ENCODE results near the gene FAM181B.

Gene FAM181B

GRCh38 chr11:82757660-82758357 is 24.1 kb upstream of the FAM181B start:
- Histone ChIP-seq H3K27me3 (ENCODE audit: insufficient read depth, low read length) (no peaks in the 10 kb centered on the region), H3K27ac (ENCODE audit: low read length) (no peak overlapping the region), H3K36me3 (ENCODE audit: insufficient read depth, low read depth, low read length) (no peaks in the 10 kb centered on the region), H3K9me3 (ENCODE audit: insufficient read depth, low read depth, low read length) (no peaks in the 10 kb centered on the region), H3K9ac (ENCODE audit: low read depth, low read length) (no peak overlapping the region), H3K4me1 (ENCODE audit: insufficient read depth, low read length) (peaks cover 5% of the 10 kb centered on the region), H3K4me3 (ENCODE audit: low read length) (no peak overlapping the region)

- H3K4me1 ChIP-seq (ENCODE audit: insufficient read depth, low read length): peaks cover 5% of the 10 kb centered on the region
- H3K27me3 ChIP-seq (ENCODE audit: insufficient read depth, low read length): no peaks in the 10 kb centered on the region
- no peak overlapping the region for H3K27ac ChIP-seq (ENCODE audit: low read length)
- no peak overlapping the region for H3K4me3 ChIP-seq (ENCODE audit: low read length)
- H3K9me3 ChIP-seq (ENCODE audit: insufficient read depth, low read depth, low read length): no peaks in the 10 kb centered on the region
- no peak overlapping the region for H3K9ac ChIP-seq (ENCODE audit: low read depth, low read length)
- H3K36me3 ChIP-seq (ENCODE audit: insufficient read depth, low read depth, low read length): no peaks in the 10 kb centered on the region
These were observed 23.3 kb upstream of the FAM181B start for GRCh38 chr11:82756765-82757639.

GRCh38 chr11:82754410-82754809 is 20.7 kb upstream of the FAM181B start:
- Histone ChIP-seq H3K9ac (ENCODE audit: low read depth, low read length) (no peak overlapping the region), H3K4me1 (ENCODE audit: insufficient read depth, low read length) (peaks cover 11% of the 10 kb centered on the region), H3K27ac (ENCODE audit: low read length) (no peak overlapping the region), H3K9me3 (ENCODE audit: insufficient read depth, low read depth, low read length) (no peaks in the 10 kb centered on the region), H3K4me3 (ENCODE audit: low read length) (no peak overlapping the region), H3K36me3 (ENCODE audit: insufficient read depth, low read depth, low read length) (no peaks in the 10 kb centered on the region), H3K27me3 (ENCODE audit: insufficient read depth, low read length) (no peaks in the 10 kb centered on the region)

- Histone ChIP-seq H3K27me3 (ENCODE audit: insufficient read depth, low read length) (no peaks in the 10 kb centered on the region), H3K4me3 (ENCODE audit: low read length) (no peak overlapping the region)
These were observed 20.3 kb upstream of the FAM181B start for GRCh38 chr11:82753921-82754320.

GRCh38 chr11:82752801-82753200 is 19.1 kb upstream of the FAM181B start:
- Histone ChIP-seq H3K27ac (ENCODE audit: low read length) (no peak overlapping the region), H3K4me3 (ENCODE audit: low read length) (no peak overlapping the region), H3K9me3 (ENCODE audit: insufficient read depth, low read depth, low read length) (no peaks in the 10 kb centered on the region), H3K4me1 (ENCODE audit: insufficient read depth, low read length) (peaks cover 11% of the 10 kb centered on the region), H3K36me3 (ENCODE audit: insufficient read depth, low read depth, low read length) (no peaks in the 10 kb centered on the region), H3K9ac (ENCODE audit: low read depth, low read length) (no peak overlapping the region), H3K27me3 (ENCODE audit: insufficient read depth, low read length) (no peaks in the 10 kb centered on the region)

More at GRCh38 chr11:82753921-82754320, 20.3 kb upstream of the FAM181B start:
- Histone ChIP-seq H3K36me3 (ENCODE audit: insufficient read depth, low read depth, low read length) (no peaks in the 10 kb centered on the region), H3K27ac (ENCODE audit: low read length) (no peak overlapping the region), H3K4me1 (ENCODE audit: insufficient read depth, low read length) (peaks cover 11% of the 10 kb centered on the region), H3K9ac (ENCODE audit: low read depth, low read length) (no peak overlapping the region), H3K9me3 (ENCODE audit: insufficient read depth, low read depth, low read length) (no peaks in the 10 kb centered on the region)

GRCh38 chr11:82750643-82751139 is 17.0 kb upstream of the FAM181B start:
- no peak overlapping the region for H3K4me3 ChIP-seq (ENCODE audit: low read length)
- no peaks in the 10 kb centered on the region for H3K36me3 ChIP-seq (ENCODE audit: insufficient read depth, low read depth, low read length)
- no peak overlapping the region for H3K9ac ChIP-seq (ENCODE audit: low read depth, low read length)
- peaks cover 6% of the 10 kb centered on the region; the same call in 1 of the 2 replicates for H3K4me1 ChIP-seq (ENCODE audit: insufficient read depth, low read length)
- H3K27me3 ChIP-seq (ENCODE audit: insufficient read depth, low read length): no peaks in the 10 kb centered on the region
- H3K9me3 ChIP-seq (ENCODE audit: insufficient read depth, low read depth, low read length): no peaks in the 10 kb centered on the region
- H3K27ac ChIP-seq (ENCODE audit: low read length): no peak overlapping the region

GRCh38 chr11:82747471-82747870 is 13.8 kb upstream of the FAM181B start:
- Histone ChIP-seq H3K27me3 (ENCODE audit: insufficient read depth, low read length) (no peaks in the 10 kb centered on the region; the same call in 1 of the 2 replicates), H3K4me1 (ENCODE audit: insufficient read depth, low read length) (peaks cover 6% of the 10 kb centered on the region; the same call in 1 of the 2 replicates), H3K4me3 (ENCODE audit: low read length) (no peak overlapping the region), H3K36me3 (ENCODE audit: insufficient read depth, low read depth, low read length) (no peaks in the 10 kb centered on the region), H3K9ac (ENCODE audit: low read depth, low read length) (no peak overlapping the region), H3K9me3 (ENCODE audit: insufficient read depth, low read depth, low read length) (no peaks in the 10 kb centered on the region), H3K27ac (ENCODE audit: low read length) (no peak overlapping the region)

- Histone ChIP-seq H3K36me3 (ENCODE audit: insufficient read depth, low read depth, low read length) (no peaks in the 10 kb centered on the region), H3K4me3 (ENCODE audit: low read length) (no peak overlapping the region), H3K4me1 (ENCODE audit: insufficient read depth, low read length) (peaks cover 3% of the 10 kb centered on the region; the same call in 1 of the 2 replicates), H3K9ac (ENCODE audit: low read depth, low read length) (no peak overlapping the region), H3K27me3 (ENCODE audit: insufficient read depth, low read length) (peaks cover 23% of the 10 kb centered on the region), H3K27ac (ENCODE audit: low read length) (no peak overlapping the region), H3K9me3 (ENCODE audit: insufficient read depth, low read depth, low read length) (no peaks in the 10 kb centered on the region)
These were observed 4.4 kb upstream of the FAM181B start for GRCh38 chr11:82738091-82738490.

- Histone ChIP-seq H3K4me1 (ENCODE audit: insufficient read depth, low read length) (peaks cover 8% of the 10 kb centered on the region; the same call in 1 of the 2 replicates), H3K4me3 (ENCODE audit: low read length) (peak overlapping the region; percentile 56), H3K27me3 (ENCODE audit: insufficient read depth, low read length) (peaks cover 60% of the 10 kb centered on the region), H3K9me3 (ENCODE audit: insufficient read depth, low read depth, low read length) (no peaks in the 10 kb centered on the region), H3K9ac (ENCODE audit: low read depth, low read length) (no peak overlapping the region; the same call in 1 of the 2 replicates), H3K36me3 (ENCODE audit: insufficient read depth, low read depth, low read length) (no peaks in the 10 kb centered on the region), H3K27ac (ENCODE audit: low read length) (no peak overlapping the region)
These were observed 436 bp upstream of the FAM181B start for GRCh38 chr11:82734120-82734479.

- peaks cover 8% of the 10 kb centered on the region; the same call in 1 of the 2 replicates for H3K4me1 ChIP-seq (ENCODE audit: insufficient read depth, low read length)
- H3K9ac ChIP-seq (ENCODE audit: low read depth, low read length): no peak overlapping the region
- no peaks in the 10 kb centered on the region for H3K9me3 ChIP-seq (ENCODE audit: insufficient read depth, low read depth, low read length)
- no peaks in the 10 kb centered on the region for H3K36me3 ChIP-seq (ENCODE audit: insufficient read depth, low read depth, low read length)
- H3K27ac ChIP-seq (ENCODE audit: low read length): no peak overlapping the region
- H3K27me3 ChIP-seq (ENCODE audit: insufficient read depth, low read length): peaks cover 62% of the 10 kb centered on the region
- H3K4me3 ChIP-seq (ENCODE audit: low read length): peak overlapping the region; percentile 56
These were observed 775 bp downstream of the FAM181B start for GRCh38 chr11:82732734-82733443.

- peak overlapping the region; percentile 38; the same call in 1 of the 2 replicates for H3K4me3 ChIP-seq (ENCODE audit: low read length)
- H3K27me3 ChIP-seq (ENCODE audit: insufficient read depth, low read length): peaks cover 62% of the 10 kb centered on the region
- peaks cover 8% of the 10 kb centered on the region; the same call in 1 of the 2 replicates for H3K4me1 ChIP-seq (ENCODE audit: insufficient read depth, low read length)
- no peaks in the 10 kb centered on the region for H3K9me3 ChIP-seq (ENCODE audit: insufficient read depth, low read depth, low read length)
- no peak overlapping the region for H3K27ac ChIP-seq (ENCODE audit: low read length)
- H3K36me3 ChIP-seq (ENCODE audit: insufficient read depth, low read depth, low read length): no peaks in the 10 kb centered on the region
- no peak overlapping the region for H3K9ac ChIP-seq (ENCODE audit: low read depth, low read length)
These were observed 1.3 kb downstream of the FAM181B start for GRCh38 chr11:82732348-82732733.

Measured in iPS-20b (cell line).